IMR-90 (cell line): ENCODE data around the gene SLC26A6.

Experiments used
- BHLHE40 ChIP-seq: fragments of 150-350 bp; IDR thresholded peaks from 2 replicates; pipeline ENCODE4 v1.6.1; 2016; ENCODE audit warnings: mild to moderate bottlenecking, low read depth, low read length
- CEBPB ChIP-seq: IDR thresholded peaks from 2 replicates; pipeline ENCODE4 v1.6.1; 2012; ENCODE audit warnings: low read depth, low read length, improper control_type of control experiment
- CHD1 ChIP-seq: IDR thresholded peaks from 2 replicates; pipeline ENCODE4 v1.6.1; 2012; ENCODE audit warnings: low read depth, low read length, improper control_type of control experiment
- CTCF ChIP-seq: conservative IDR thresholded peaks from 2 replicates; pipeline ENCODE4 v1.5.1; 2012; ENCODE audit warnings: mild to moderate bottlenecking, low read depth, low read length, improper control_type of control experiment
- ELK1 ChIP-seq: fragments of 150-350 bp; IDR thresholded peaks from 2 replicates; pipeline ENCODE4 v1.6.1; 2016; ENCODE audit warnings: low read depth, mild to moderate bottlenecking, low read length, moderate library complexity, borderline replicate concordance
- MAFK ChIP-seq: IDR thresholded peaks from 2 replicates; pipeline ENCODE4 v1.6.1; 2012; ENCODE audit warnings: low read depth, low read length, improper control_type of control experiment
- MAZ ChIP-seq: IDR thresholded peaks from 2 replicates; pipeline ENCODE4 v1.6.1; 2012; ENCODE audit warnings: low read depth, mild to moderate bottlenecking, low read length, improper control_type of control experiment, moderate library complexity, borderline replicate concordance
- MXI1 ChIP-seq: IDR thresholded peaks from 2 replicates; pipeline ENCODE4 v1.6.1; 2012; ENCODE audit warnings: low read depth, mild to moderate bottlenecking, low read length, moderate library complexity, borderline replicate concordance
- POLR2A ChIP-seq: IDR thresholded peaks from 2 replicates; pipeline ENCODE4 v1.6.1; 2012; ENCODE audit warnings: mild to moderate bottlenecking, low read depth, low read length
- RAD21 ChIP-seq: IDR thresholded peaks from 2 replicates; pipeline ENCODE4 v1.6.1; 2012; ENCODE audit warnings: low read length, improper control_type of control experiment
- RCOR1 ChIP-seq: IDR thresholded peaks from 2 replicates; pipeline ENCODE4 v1.6.1; 2012; ENCODE audit warnings: mild to moderate bottlenecking, low read length, improper control_type of control experiment; ENCODE audit not compliant: insufficient replicate concordance
- RFX5 ChIP-seq: IDR thresholded peaks from 2 replicates; pipeline ENCODE4 v1.8.0; 2012; ENCODE audit warnings: low read depth, mild to moderate bottlenecking, low read length, moderate library complexity
- SMC3 ChIP-seq: fragments of 150-350 bp; IDR thresholded peaks from 2 replicates; pipeline ENCODE4 v1.6.1; 2016; ENCODE audit warnings: low read depth, mild to moderate bottlenecking, antibody characterized with exemption, low read length, moderate library complexity
- USF2 ChIP-seq: fragments of 150-350 bp; IDR thresholded peaks from 2 replicates; pipeline ENCODE4 v1.6.1; 2017; ENCODE audit warnings: mild to moderate bottlenecking, antibody characterized with exemption, low read length, low read depth

GRCh38 chr3:48655606-48656005 is 20.3 kb upstream of the SLC26A6 start:
- TF ChIP-seq POLR2A (no peak), BHLHE40 (no peak), CTCF (no peak), CEBPB (no peak), RFX5 (no peak), RAD21 (no peak), USF2 (no peak), MXI1 (no peak), RCOR1 (no peak), CHD1 (no peak), MAFK (no peak), ELK1 (no peak), SMC3 (no peak), MAZ (no peak)
